GM12801 (cell line): Measurements from ENCODE around the gene PGA4.

Experiments used
- TF ChIP-seq, protein P1 (sequence below): IDR thresholded peaks from one replicate; pipeline ENCODE4 v1.5.1; 2011; ENCODE audit warnings: control low read depth; ENCODE audit not compliant: insufficient read length; ENCODE audit errors: extremely low read depth

Gene PGA4

GRCh38 chr11:61278001-61278470 lies 55.9 kb downstream of the PGA4 start:
- TF ChIP-seq, protein P1, sequence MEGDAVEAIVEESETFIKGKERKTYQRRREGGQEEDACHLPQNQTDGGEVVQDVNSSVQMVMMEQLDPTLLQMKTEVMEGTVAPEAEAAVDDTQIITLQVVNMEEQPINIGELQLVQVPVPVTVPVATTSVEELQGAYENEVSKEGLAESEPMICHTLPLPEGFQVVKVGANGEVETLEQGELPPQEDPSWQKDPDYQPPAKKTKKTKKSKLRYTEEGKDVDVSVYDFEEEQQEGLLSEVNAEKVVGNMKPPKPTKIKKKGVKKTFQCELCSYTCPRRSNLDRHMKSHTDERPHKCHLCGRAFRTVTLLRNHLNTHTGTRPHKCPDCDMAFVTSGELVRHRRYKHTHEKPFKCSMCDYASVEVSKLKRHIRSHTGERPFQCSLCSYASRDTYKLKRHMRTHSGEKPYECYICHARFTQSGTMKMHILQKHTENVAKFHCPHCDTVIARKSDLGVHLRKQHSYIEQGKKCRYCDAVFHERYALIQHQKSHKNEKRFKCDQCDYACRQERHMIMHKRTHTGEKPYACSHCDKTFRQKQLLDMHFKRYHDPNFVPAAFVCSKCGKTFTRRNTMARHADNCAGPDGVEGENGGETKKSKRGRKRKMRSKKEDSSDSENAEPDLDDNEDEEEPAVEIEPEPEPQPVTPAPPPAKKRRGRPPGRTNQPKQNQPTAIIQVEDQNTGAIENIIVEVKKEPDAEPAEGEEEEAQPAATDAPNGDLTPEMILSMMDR, result no peak

DNA sequence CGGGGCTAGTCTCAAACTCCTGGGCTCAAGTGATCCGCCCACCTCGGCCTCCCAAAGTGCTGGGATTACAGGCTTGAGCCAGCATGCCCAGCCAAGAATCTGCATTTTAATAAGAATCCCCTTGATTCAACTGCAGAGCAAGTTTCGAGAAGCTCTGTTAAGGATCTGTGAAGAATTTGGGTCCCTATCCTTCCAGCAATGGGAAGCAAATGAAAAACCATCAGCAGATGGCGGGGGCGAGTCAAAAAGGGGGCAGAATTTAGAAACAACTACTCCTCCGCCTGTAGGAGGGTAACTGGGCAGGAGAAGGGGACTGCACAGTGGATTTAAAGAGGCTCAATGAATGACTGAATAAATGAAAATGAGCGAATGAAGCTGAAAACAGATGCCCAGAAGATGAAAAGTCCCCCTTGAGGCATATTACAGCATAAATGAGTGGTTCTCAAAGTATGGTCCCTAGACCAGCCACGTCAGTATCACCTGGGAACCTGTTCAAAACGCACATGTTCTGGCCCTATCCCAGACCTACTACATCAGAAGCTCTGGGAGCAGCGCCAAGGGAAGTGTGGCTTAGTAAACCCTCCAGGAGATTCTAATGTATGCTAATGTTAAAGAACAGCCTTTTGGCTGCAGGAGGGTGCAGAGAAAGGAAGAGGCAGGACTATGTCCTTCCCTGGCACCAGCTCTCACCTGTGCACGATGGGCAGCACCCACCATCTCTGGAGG lies 58.0 kb downstream of the PGA4 start:
- TF ChIP-seq, protein P1, result no peak

DNA sequence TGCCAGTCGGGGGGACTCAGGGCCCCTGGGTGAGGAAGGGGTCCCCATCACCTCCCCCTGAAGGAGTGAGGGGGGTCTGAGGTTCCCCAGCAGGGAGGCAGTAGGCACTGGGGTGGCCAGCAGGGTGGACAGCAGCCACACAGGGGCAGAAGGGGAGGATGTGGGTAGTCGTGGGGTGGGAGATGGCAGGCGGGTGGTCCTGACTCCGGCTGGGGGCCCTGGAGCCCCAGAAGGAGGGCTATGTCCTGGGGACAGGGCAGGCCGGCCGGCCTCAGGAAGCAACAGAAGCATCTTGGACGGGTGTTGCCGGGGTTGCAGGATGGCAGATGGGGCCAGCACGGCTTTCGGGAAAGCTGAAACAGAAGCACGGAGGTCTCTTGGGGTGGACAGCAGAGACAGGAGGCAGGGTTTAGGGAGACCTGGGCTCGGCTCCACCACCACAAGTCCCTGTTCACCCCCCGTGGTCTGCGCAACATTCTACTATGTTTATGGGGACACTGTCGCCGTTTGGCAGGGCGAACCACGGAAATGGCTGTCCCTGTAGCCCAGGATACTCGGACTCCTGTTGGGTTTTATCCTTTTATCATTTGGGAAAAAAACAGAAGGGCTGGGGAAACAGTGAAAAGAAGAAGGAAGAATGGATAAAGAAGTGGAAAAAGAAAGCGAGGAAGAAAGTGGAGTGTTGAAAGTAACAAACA lies 58.9 kb downstream of the PGA4 start:
- TF ChIP-seq, protein P1, result no peak
